Panc1 (cell line): ENCODE data around the gene ASB2. TPM values are rescaled to one million over a fixed set of nuclear protein-coding genes. Genes with fewer than 3 reads are reported as not detected.

Source experiments
- ATAC-seq: fragments of 200-7000 bp; cut with Tn5 transposase; 2 replicates; pipeline ENCODE4 v1.9.1; 2020; ENCODE audit warnings: mild to moderate bottlenecking, moderate library complexity
- BruUV-seq: library from RNA; stranded (reverse); fragments of 400-500 nt; replicated peaks from 2 replicates; lab custom pipeline; 2021; lab: Mats Ljungman, UMichigan
- CTCF ChIA-PET: fragments of 300-600 bp; sonication (Branson Sonifier 250); formaldehyde crosslinking; loops from one replicate; lab custom pipeline; 2022; ENCODE audit warnings: antibody characterized with exemption; lab: Charles Lee
- POLR2A ChIA-PET: fragments of 300-600 bp; sonication (Branson Sonifier 250); formaldehyde crosslinking; loops from one replicate; lab custom pipeline; 2022; ENCODE audit warnings: antibody characterized with exemption; lab: Charles Lee
- DNase-seq: peaks from one replicate; pipeline ENCODE4 v3.0.0-alpha.2; 2010; ENCODE audit warnings: low read depth, low spot score
- H3K27ac ChIP-seq: 2 replicates; pipeline ENCODE4 v1.5.1; 2011; ENCODE audit warnings: mild to moderate bottlenecking, low read length, inconsistent platforms
- H3K27me3 ChIP-seq: fragments of 200-500 bp; sonication (Bioruptor generic); 2 replicates; pipeline ENCODE4 v1.6.0; 2014; ENCODE audit warnings: low read length, inconsistent platforms; ENCODE audit not compliant: control insufficient read depth, insufficient read depth
- H3K36me3 ChIP-seq: fragments of 200-500 bp; sonication (Bioruptor generic); 2 replicates; pipeline ENCODE4 v1.5.1; 2014; ENCODE audit warnings: inconsistent platforms, mild to moderate bottlenecking, low read length, moderate library complexity; ENCODE audit not compliant: control insufficient read depth, insufficient read depth
- H3K4me1 ChIP-seq: 2 replicates; pipeline ENCODE4 v1.5.1; 2011; ENCODE audit warnings: inconsistent platforms, mild to moderate bottlenecking, low read length, moderate library complexity; ENCODE audit not compliant: control insufficient read depth, insufficient read depth
- H3K4me3 ChIP-seq, 2 experiments: 2 replicates each; pipeline ENCODE4 v1.5.1; 2011 to 2012; ENCODE audit warnings: low read depth in 2 of 2, low read length in 2 of 2, mild to moderate bottlenecking in 2 of 2, inconsistent platforms in 1 of 2, moderate library complexity in 1 of 2
- H3K9me3 ChIP-seq: fragments of 200-500 bp; sonication (Bioruptor generic); 2 replicates; pipeline ENCODE4 v1.5.1; 2014; ENCODE audit warnings: low read depth, mild to moderate bottlenecking, inconsistent platforms, low read length, moderate library complexity; ENCODE audit not compliant: control insufficient read depth, insufficient read depth
- POLR2AphosphoS5 ChIP-seq: IDR thresholded peaks from 2 replicates; pipeline ENCODE4 v1.6.1; 2012; ENCODE audit warnings: mild to moderate bottlenecking, low read depth, low read length, moderate library complexity
- REST ChIP-seq, 2 experiments: IDR thresholded peaks; 2 replicates each; pipeline ENCODE4 v1.6.1; 2011 to 2012; ENCODE audit warnings: low read depth in 2 of 2, control low read depth in 1 of 2, low read length in 1 of 2, mild to moderate bottlenecking in 1 of 2, moderate library complexity in 1 of 2; ENCODE audit not compliant: insufficient read depth in 1 of 2
- SIN3A ChIP-seq: IDR thresholded peaks from 2 replicates; pipeline ENCODE4 v1.6.1; 2012; ENCODE audit warnings: low read depth, mild to moderate bottlenecking, low read length, moderate library complexity, borderline replicate concordance; ENCODE audit not compliant: insufficient read depth
- TCF7L2 ChIP-seq: IDR thresholded peaks from 2 replicates; pipeline ENCODE4 v1.6.1; 2011; ENCODE audit warnings: mild to moderate bottlenecking, low read depth, low read length, inconsistent platforms
- in situ Hi-C: cut with HindIII; loops from 2 replicates; pipeline ENCODE4 v1.10.0; 2016; ENCODE audit warnings: low sequenced_read_pairs, low pct_unique_long_range_greater_than_20kb
- intact Hi-C: fragments of 100-400 bp; cut with micrococcal nuclease; formaldehyde crosslinking; loops from one replicate; pipeline ENCODE4 v1.10.0; 2022; ENCODE audit not compliant: unreplicated experiment
- total RNA-seq: library from RNA; stranded (reverse); gene quantifications from one replicate; pipeline ENCODE4 v1.2.1, GENCODE V29; 2021; ENCODE audit not compliant: unreplicated experiment
- TF ChIP-seq, protein P1 (sequence below): fragments of 450-650 bp; IDR thresholded peaks from 2 replicates; pipeline ENCODE4 v1.5.1; 2017; ENCODE audit warnings: mild to moderate bottlenecking

Gene ASB2
- total RNA-seq, 1 experiment from 2014 or later, result 0.28 TPM

- no peak for TF ChIP-seq SIN3A
- TF ChIP-seq TCF7L2, result no peak
- no peak for TF ChIP-seq POLR2AphosphoS5
- TF ChIP-seq, protein P1, sequence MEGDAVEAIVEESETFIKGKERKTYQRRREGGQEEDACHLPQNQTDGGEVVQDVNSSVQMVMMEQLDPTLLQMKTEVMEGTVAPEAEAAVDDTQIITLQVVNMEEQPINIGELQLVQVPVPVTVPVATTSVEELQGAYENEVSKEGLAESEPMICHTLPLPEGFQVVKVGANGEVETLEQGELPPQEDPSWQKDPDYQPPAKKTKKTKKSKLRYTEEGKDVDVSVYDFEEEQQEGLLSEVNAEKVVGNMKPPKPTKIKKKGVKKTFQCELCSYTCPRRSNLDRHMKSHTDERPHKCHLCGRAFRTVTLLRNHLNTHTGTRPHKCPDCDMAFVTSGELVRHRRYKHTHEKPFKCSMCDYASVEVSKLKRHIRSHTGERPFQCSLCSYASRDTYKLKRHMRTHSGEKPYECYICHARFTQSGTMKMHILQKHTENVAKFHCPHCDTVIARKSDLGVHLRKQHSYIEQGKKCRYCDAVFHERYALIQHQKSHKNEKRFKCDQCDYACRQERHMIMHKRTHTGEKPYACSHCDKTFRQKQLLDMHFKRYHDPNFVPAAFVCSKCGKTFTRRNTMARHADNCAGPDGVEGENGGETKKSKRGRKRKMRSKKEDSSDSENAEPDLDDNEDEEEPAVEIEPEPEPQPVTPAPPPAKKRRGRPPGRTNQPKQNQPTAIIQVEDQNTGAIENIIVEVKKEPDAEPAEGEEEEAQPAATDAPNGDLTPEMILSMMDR, result peak; percentile 57
- TF ChIP-seq REST (IDR thresholded peaks at IDR 0.05; ENCODE audit: insufficient read depth in 1 of 2, low read depth in 2 of 2, low read length in 1 of 2), result no peak
- Histone ChIP-seq H3K4me1 (no peaks in the 10 kb centered on the region), H3K27ac (no peak overlapping the region), H3K9me3 (no peaks in the 10 kb centered on the region), H3K27me3 (no peaks in the 10 kb centered on the region), H3K4me3 (no peak overlapping the region), H3K36me3 (no peaks in the 10 kb centered on the region)
- BruUV-seq, result no TSS peak
- intact Hi-C loops, result no loop called here
- ChIA-PET CTCF (interaction anchor here (1.1 kb wide), 1 partner anchor 64 kb away, joined by 3 read pairs; no protein-coding TSS in a partner anchor), POLR2A (no interaction called here)
- DNase-seq (no peak), ATAC-seq (no peak)
- in situ Hi-C loops, result no loop called here
These were observed 29.1 kb upstream of the ASB2 start for GRCh38 chr14:94005324-94006073.

GRCh38 chr14:94004015-94004414 lies 27.6 kb upstream of the ASB2 start:
- no peaks in the 10 kb centered on the region for H3K36me3 ChIP-seq
- ChIA-PET CTCF (interaction anchor here (1.1 to 1.3 kb wide), 2 partner anchors 62 to 64 kb away, joined by 3 read pairs; no protein-coding TSS in a partner anchor), POLR2A (no interaction called here)
- no peak overlapping the region for H3K4me3 ChIP-seq
- no peak overlapping the region for H3K27ac ChIP-seq
- ATAC-seq, result no peak
- no peaks in the 10 kb centered on the region for H3K27me3 ChIP-seq
- BruUV-seq, result no TSS peak
- TF ChIP-seq REST (IDR thresholded peaks at IDR 0.05; ENCODE audit: insufficient read depth in 1 of 2, low read depth in 2 of 2, low read length in 1 of 2) (no peak), POLR2AphosphoS5 (no peak), SIN3A (no peak), TCF7L2 (no peak)
- TF ChIP-seq, protein P1, result no peak
- in situ Hi-C loops (no loop called here), intact Hi-C loops (no loop called here)
- no peak for DNase-seq
- H3K9me3 ChIP-seq, result no peaks in the 10 kb centered on the region
- H3K4me1 ChIP-seq, result no peaks in the 10 kb centered on the region
